Measurements from ENCODE around the gene SLC25A23.

Gene SLC25A23

GRCh38 chr19:6481541-6482342 is 22.1 kb upstream of the SLC25A23 start, which contains the start of gene DENND1C:
TSS of gene DENND1C (minus strand) at chr19:6481787. CDS start at chr19:6481695, 92 bp downstream.
- DNase-seq (ENCODE audit: insufficient read length, low spot score) (no peak), FAIRE-seq (peak; percentile 95)

GRCh38 chr19:6480848-6481415 is 21.3 kb upstream of the SLC25A23 start:
- no peak for DNase-seq (ENCODE audit: insufficient read length, low spot score)
- FAIRE-seq: no peak

GRCh38 chr19:6479836-6480398 is 20.3 kb upstream of the SLC25A23 start:
- no peak for DNase-seq (ENCODE audit: insufficient read length, low spot score)
- no peak for FAIRE-seq

GRCh38 chr19:6478815-6479214 is 19.2 kb upstream of the SLC25A23 start:
- FAIRE-seq: no peak

GRCh38 chr19:6476896-6477431 is 17.4 kb upstream of the SLC25A23 start:
- no peak for FAIRE-seq
- no peak for DNase-seq (ENCODE audit: insufficient read length, low spot score)

More at GRCh38 chr19:6478815-6479214, 19.2 kb upstream of the SLC25A23 start:
- DNase-seq (ENCODE audit: insufficient read length, low spot score): no peak

- FAIRE-seq: peak; percentile 60
- no peak for DNase-seq (ENCODE audit: insufficient read length, low spot score)
Observed at GRCh38 chr19:6476155-6476895, 16.7 kb upstream of the SLC25A23 start.

GRCh38 chr19:6475321-6476108 is 15.9 kb upstream of the SLC25A23 start:
- FAIRE-seq (no peak), DNase-seq (ENCODE audit: insufficient read length, low spot score) (no peak)

GRCh38 chr19:6473647-6474046 is 14.1 kb upstream of the SLC25A23 start:
- no peak for FAIRE-seq
- no peak for DNase-seq (ENCODE audit: insufficient read length, low spot score)

GRCh38 chr19:6472713-6473112 is 13.1 kb upstream of the SLC25A23 start:
- no peak for FAIRE-seq
- DNase-seq (ENCODE audit: insufficient read length, low spot score): no peak

GRCh38 chr19:6471076-6471475 is 11.5 kb upstream of the SLC25A23 start:
- FAIRE-seq: no peak

GRCh38 chr19:6470173-6470572 is 10.6 kb upstream of the SLC25A23 start:
- FAIRE-seq: no peak
- no peak for DNase-seq (ENCODE audit: insufficient read length, low spot score)

More at GRCh38 chr19:6471076-6471475, 11.5 kb upstream of the SLC25A23 start:
- DNase-seq (ENCODE audit: insufficient read length, low spot score): no peak

GRCh38 chr19:6467384-6467783 is 7.8 kb upstream of the SLC25A23 start:
- DNase-seq (ENCODE audit: insufficient read length, low spot score) (no peak), FAIRE-seq (no peak)

- DNase-seq (ENCODE audit: insufficient read length, low spot score): no peak
- FAIRE-seq: no peak
Observed at GRCh38 chr19:6466526-6467248, 7.1 kb upstream of the SLC25A23 start.

GRCh38 chr19:6465663-6466062 is 6.1 kb upstream of the SLC25A23 start:
- FAIRE-seq: no peak
- no peak for DNase-seq (ENCODE audit: insufficient read length, low spot score)

GRCh38 chr19:6465006-6465405 is 5.4 kb upstream of the SLC25A23 start:
- DNase-seq (ENCODE audit: insufficient read length, low spot score) (no peak), FAIRE-seq (no peak)

GRCh38 chr19:6464070-6464873 is 4.7 kb upstream of the SLC25A23 start, which contains the start of gene CRB3:
TSS of gene CRB3 (plus strand) at chr19:6464271. CDS start at chr19:6464702, 431 bp downstream.
- no peak for DNase-seq (ENCODE audit: insufficient read length, low spot score)
- no peak for FAIRE-seq

GRCh38 chr19:6460099-6460884 is 700 bp upstream of the SLC25A23 start:
- peak; percentile 94 for DNase-seq (ENCODE audit: insufficient read length, low spot score)
- peak; percentile 98 for FAIRE-seq

All from GM19239 (cell line).